GM21390 (cell line): ENCODE results near the gene FSD1L.
"Not testable (repeated sequence)": the region's sequence is repeated elsewhere in the genome, so short reads cannot be mapped to it uniquely, and the experiment has no call there.

Source experiments
- ATAC-seq: cut with Tn5 transposase; IDR thresholded peaks from one replicate; pipeline ENCODE4 v1.9.1; 2021; ENCODE audit not compliant: unreplicated experiment

The FSD1L gene

GRCh38 chr9:105539452-105539851 is 91.6 kb downstream of the FSD1L start:
- ATAC-seq: no peak

- peak; percentile 90 for ATAC-seq
Observed at GRCh38 chr9:105541838-105542237, 94.0 kb downstream of the FSD1L start.

- no peak for ATAC-seq
Observed at GRCh38 chr9:105554042-105554441, 106.2 kb downstream of the FSD1L start.

GRCh38 chr9:105557804-105558610 is 110.2 kb downstream of the FSD1L start, which contains the start of gene FKTN:
Gene FKTN (plus strand): TSS chr9:105558131. CDS start chr9:105575033, 16,902 bp downstream.
- peak; percentile 98 for ATAC-seq

GRCh38 chr9:105572455-105572854 is 124.6 kb downstream of the FSD1L start:
- ATAC-seq: no peak

GRCh38 chr9:105579952-105580351 is 132.1 kb downstream of the FSD1L start:
- ATAC-seq: not testable (repeated sequence)

- ATAC-seq: not testable (repeated sequence)
Observed at GRCh38 chr9:105581550-105581949, 133.7 kb downstream of the FSD1L start.

GRCh38 chr9:105593145-105593544 is 145.3 kb downstream of the FSD1L start:
- ATAC-seq: no peak
